DMS79 (cell line): Measurements from ENCODE around the gene JAGN1.
"Not testable (repeated sequence)": the region's sequence is repeated elsewhere in the genome, so short reads cannot be mapped to it uniquely, and the experiment has no call there.

Source experiments
- DNase-seq: peaks from one replicate; lab custom pipeline; 2025; lab: John Stamatoyannopoulos, UW

The JAGN1 gene

GRCh38 chr3:9918261-9919038 lies 28.0 kb downstream of the JAGN1 start:
- DNase-seq: no peak

- no peak for DNase-seq
Measured at GRCh38 chr3:9928158-9928557, 37.7 kb downstream of the JAGN1 start.

GRCh38 chr3:9930804-9931418 lies 40.5 kb downstream of the JAGN1 start:
- no peak for DNase-seq

- no peak for DNase-seq
Measured at GRCh38 chr3:9932535-9932842, 42.1 kb downstream of the JAGN1 start.

- peak; percentile 14 for DNase-seq
Measured at GRCh38 chr3:9932843-9933560, 42.6 kb downstream of the JAGN1 start.

GRCh38 chr3:9933561-9934234 lies 43.3 kb downstream of the JAGN1 start, which contains the start of gene CRELD1:
Gene CRELD1, plus strand, starts transcription at chr3:9933834. Its CDS starts 605 bp downstream, at chr3:9934439.
- peak; percentile 54 for DNase-seq

- no peak for DNase-seq
Measured at GRCh38 chr3:9934235-9934621, 43.8 kb downstream of the JAGN1 start.

GRCh38 chr3:9934993-9935392 lies 44.6 kb downstream of the JAGN1 start:
- DNase-seq: no peak

GRCh38 chr3:9935966-9936510 lies 45.6 kb downstream of the JAGN1 start:
- no peak for DNase-seq

GRCh38 chr3:9937486-9938238 lies 47.3 kb downstream of the JAGN1 start:
- DNase-seq: no peak

- no peak for DNase-seq
Measured at GRCh38 chr3:9938966-9939365, 48.6 kb downstream of the JAGN1 start.

GRCh38 chr3:9939906-9940305 lies 49.5 kb downstream of the JAGN1 start:
- DNase-seq: not testable (repeated sequence)

GRCh38 chr3:9940746-9941145 lies 50.3 kb downstream of the JAGN1 start:
- DNase-seq: no peak

- DNase-seq: no peak
Measured at GRCh38 chr3:9942164-9942563, 51.8 kb downstream of the JAGN1 start.

- no peak for DNase-seq
Measured at GRCh38 chr3:9942934-9943690, 52.7 kb downstream of the JAGN1 start.
